GM18873 (cell line): ENCODE results near the gene CACNA1D.
A peak's percentile ranks its signal among the peaks of the same experiment; 100 is the strongest.
"Not testable (repeated sequence)": the region's sequence is repeated elsewhere in the genome, so short reads cannot be mapped to it uniquely, and the experiment has no call there.

ENCODE experiments used
- ATAC-seq: cut with Tn5 transposase; IDR thresholded peaks from one replicate; pipeline ENCODE4 v1.9.1; 2021; ENCODE audit warnings: mild to moderate bottlenecking, moderate library complexity, moderate number of reproducible peaks; ENCODE audit not compliant: unreplicated experiment, low FRiP score

Gene CACNA1D

DNA sequence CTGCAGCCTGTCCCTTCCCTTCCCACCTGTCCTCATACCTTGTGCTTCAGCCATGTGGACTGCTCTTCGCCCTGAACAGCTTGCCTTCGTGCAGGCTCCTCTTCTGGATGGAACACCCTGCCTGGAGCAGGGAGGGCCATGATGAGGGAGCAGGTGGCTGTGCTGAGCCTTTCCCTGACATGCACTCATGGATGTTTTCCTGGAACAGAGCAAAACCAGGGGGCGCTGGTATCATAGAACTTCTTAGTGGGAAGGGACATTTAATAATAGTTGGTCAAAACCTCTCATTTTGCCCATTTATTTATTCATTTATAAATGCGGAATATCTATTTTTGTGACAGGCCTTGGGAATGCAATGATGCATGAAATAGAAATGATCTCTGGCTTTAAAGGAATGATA lies 149.3 kb downstream of the CACNA1D start:
- no peak for ATAC-seq

DNA sequence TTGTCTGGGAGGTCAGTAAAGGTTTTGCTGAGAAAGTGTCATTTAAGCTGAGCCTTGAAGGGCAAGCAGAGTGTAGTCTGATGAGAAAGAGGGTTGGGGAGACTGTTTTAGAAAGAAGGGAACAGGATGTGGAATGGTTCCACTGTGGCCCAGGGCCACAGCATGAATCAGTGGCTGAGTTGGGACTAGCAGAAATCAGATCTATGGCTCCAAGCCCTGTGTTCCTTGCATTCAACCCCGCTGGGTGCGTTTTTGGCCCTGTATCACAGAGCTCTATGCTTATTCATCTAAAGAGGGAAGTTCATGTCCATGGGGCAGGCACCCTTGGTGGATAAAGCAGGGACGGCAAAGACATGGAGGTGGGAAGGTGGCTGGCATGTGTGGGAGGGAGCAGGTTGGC lies 151.3 kb downstream of the CACNA1D start:
- no peak for ATAC-seq

DNA sequence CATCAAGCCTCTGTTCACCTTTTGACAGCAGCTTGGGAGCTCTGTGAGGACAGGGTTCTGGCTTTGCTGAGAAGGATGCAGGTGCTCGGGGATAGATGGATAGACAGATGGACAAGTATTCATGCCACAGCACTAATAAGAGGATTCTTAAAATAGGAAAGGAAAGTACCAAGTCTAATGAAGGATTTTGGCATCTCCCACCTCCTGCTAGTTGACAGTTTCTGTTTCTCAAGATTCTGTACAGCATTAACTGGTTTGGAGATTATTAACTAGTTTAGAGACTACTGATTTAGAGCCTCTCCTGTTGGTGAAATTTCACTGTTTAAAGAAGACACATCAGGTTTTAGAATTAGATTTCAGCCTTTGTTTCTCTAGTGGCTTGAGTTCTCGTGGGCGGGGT lies 152.3 kb downstream of the CACNA1D start:
- no peak for ATAC-seq

DNA sequence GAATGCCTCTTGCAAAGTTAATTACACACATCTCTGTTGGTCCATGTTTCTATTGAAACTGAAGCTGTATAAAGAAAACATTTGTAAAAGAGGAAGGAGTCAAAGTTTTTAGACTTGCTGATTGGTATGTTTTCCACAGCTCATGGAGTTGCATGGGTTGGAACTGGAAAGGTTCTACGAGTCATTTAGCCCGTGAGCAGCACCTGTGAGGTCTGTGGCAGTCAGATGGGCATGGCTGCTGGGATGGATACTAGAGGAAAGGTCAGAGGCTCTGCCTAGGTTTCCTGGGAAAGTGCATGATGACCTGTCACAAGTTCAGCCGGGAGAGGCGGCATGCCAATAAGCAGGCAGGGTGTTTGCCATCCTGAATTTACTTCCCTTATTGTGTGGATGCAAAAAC lies 155.4 kb downstream of the CACNA1D start:
- ATAC-seq: no peak

DNA sequence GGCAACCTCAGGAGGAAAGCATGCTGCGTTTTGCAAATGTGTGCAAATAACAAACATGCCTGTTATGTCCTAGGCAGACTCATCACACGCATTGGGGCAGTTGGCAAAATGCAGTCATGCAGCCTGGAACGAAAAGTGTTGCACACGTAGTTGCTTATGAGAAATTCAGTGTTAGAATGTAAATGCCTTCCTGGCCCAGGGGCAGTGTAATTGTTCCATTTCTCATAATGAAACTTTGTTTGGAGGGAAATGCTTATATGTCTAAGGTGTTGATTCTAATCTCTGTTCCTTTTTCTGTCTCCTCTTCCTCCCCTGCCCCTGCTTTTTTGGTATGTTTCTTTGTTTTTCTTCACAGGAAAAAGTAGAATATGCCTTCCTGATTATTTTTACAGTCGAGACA lies 156.0 kb downstream of the CACNA1D start:
- peak; percentile 59 for ATAC-seq

DNA sequence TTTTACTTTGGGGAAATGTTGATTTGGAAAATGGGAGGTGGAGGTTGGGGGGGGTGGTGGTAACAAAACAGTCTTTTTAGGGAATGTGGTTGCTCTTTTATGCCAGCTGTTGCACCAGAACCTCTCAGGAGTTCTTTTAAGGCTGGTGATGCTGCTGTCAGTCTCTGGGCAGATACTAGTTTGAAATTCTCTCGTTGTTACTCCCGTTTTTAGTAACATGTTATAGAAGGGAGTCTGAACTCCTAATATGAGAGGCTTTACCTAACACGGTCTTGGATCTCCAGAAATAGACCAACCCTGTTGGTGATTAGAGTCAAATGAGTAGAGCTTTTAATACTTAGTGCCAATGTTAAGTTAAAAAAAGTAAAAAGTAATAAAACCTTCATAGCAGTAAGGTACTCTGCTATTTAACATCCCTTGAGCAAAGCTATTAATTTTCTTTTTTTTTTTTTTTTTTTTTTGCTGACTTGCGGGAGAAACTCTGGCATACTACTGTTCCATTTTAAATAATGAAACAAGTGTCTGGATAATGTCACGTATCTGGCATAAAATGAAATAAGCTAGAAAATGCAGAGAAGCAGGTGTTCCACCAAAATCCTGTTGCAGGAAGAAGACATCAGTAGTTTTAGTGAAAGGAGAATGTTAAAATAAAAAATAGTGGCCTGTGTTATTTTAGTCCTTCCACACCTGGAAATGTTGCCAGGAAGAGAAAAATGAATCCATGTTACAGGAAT lies 156.7 kb downstream of the CACNA1D start:
- no peak for ATAC-seq

DNA sequence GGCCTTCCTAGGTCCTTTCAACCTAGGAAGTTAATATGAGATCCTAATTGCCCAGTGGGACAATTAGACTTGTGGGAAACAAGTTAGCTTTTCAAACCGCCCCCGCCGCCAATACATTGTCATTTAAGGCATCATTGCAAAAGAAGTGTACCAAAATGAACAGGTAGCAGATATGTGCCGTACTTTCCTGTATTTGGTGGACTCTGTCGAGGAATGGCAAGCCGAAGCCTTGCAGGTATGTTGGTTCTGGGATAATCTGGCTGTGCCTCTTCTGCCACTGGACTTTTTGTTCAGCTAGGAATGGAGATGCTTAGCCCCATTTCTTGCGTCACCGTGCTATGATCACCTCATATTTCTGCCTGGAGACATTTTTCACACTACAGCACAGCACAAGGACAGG lies 157.5 kb downstream of the CACNA1D start:
- ATAC-seq: no peak

DNA sequence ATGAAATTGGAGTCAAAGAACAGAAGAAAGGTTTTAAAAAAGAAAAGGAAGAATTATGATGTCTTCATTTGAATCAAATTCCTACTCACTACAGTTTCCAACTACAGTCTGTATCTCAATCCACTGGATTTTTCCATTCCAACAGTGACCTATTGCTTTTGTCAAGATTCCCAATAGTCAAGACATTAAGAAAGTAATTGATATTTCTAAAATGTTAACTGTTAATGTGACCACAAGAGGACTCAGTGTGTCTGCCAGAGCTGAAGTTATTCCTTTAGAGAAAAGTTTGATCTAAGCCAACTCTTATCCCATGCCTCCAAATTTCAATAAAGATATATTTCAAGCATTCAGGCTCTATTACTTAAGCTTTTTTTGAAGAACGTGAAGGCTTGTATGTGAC lies 163.2 kb downstream of the CACNA1D start:
- no peak for ATAC-seq

DNA sequence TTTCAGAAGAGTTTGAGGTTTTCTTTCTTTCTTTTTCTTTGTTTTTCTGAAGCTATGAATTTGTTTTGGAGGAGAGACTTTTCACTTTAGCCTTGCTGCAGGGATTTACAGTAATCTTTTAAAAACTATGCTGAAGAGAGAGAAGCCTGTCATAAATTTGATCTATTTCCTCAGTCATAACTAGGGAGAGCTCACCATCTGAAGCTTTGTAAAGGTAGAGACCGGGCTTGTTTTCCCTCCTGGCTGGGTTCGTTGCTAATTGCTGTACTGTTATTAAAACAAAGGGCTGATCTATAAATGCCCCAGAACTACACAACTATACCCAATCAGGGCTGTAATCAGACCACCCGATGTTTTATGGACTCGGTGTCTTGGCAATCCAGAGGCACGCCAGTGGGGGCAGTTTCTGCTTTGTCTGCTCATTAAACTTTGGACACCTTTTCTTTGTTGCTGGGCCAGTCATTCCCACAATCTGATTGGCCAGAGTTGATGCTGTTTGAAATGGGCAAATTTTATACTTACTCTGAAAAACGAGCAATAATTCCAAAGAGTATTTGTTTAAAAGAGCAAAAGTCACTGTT lies 164.3 kb downstream of the CACNA1D start:
- ATAC-seq: no peak

DNA sequence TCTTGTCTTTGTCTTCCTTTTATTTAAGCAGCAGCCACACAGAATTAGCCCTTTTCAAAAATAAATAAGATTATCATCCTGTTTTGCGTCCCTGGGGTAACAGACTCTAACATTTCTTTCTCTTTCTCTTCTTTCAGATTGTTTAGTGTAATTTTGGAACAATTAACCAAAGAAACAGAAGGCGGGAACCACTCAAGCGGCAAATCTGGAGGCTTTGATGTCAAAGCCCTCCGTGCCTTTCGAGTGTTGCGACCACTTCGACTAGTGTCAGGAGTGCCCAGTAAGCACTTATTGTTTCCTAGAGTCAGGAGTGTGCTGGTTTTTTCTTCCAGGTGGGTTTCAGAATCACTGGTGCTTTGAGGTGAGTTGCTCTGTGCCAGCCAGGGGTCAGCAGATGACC lies 165.6 kb downstream of the CACNA1D start:
- ATAC-seq: no peak

DNA sequence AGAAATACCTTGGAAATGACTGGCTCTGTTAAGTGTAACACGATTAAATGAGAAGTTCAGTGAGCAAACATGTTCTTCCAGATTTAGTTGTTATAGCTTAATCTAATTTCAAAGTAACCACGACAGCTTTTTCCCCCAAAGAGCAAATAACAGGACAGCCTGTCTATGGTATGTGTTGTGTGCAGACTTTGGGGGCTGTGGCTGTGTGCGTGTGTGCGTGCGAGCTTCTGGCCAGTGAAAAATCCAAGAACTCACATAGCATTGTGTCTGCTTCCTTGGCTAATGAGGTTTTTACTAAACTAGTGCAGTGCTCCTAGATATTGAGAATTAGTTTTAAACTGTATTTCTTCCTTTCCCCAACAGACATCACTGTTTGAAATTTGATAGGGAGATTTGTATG lies 167.1 kb downstream of the CACNA1D start:
- no peak for ATAC-seq

DNA sequence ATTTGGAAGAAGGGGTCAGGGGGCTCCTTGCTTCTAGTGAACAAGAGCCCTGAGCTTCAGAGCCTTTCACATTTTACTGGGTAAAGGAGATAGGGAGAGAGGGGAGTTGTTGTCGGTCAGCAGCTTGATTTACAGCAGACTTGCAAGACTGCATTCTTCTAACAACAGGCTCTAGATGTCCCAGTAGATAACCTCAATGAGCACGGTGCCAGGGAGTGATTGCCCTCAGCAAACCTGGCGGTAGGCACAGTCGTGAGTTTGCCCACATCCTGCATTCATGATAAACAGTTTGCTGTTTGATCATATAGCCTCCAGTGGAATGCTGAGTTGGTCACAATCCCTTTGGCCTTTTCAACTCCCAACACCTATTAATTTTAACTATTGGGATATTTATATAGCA lies 170.4 kb downstream of the CACNA1D start:
- ATAC-seq: not testable (repeated sequence)

DNA sequence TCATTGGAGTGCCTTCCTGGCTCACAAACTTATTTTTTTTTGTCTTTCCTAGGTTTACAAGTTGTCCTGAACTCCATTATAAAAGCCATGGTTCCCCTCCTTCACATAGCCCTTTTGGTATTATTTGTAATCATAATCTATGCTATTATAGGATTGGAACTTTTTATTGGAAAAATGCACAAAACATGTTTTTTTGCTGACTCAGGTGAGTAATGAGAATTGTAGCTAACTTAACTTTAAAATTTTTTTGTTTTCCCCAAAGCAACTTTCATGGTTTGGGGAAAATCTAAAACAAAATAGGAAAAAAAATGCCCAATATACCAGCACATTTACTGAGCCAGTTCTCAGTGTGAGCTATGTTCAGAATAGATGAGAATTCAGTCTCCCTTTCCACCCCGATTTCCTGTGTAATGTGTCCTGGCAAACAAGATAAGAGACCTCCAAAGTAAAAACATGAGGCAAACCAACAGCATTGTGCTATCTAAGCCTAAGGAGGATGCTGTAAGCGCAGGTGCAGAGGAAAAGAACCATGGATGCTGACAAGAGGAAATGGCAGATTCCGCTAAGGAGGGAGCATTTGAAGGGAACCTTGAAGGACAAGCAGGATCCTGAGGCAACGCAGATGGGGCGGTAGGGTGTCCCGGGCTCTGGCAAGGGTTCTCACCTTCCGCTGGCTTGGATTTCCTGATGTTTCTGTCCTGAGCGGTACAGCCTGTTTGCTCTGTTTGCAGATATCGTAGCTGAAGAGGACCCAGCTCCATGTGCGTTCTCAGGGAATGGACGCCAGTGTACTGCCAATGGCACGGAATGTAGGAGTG lies 171.4 kb downstream of the CACNA1D start:
- no peak for ATAC-seq

DNA sequence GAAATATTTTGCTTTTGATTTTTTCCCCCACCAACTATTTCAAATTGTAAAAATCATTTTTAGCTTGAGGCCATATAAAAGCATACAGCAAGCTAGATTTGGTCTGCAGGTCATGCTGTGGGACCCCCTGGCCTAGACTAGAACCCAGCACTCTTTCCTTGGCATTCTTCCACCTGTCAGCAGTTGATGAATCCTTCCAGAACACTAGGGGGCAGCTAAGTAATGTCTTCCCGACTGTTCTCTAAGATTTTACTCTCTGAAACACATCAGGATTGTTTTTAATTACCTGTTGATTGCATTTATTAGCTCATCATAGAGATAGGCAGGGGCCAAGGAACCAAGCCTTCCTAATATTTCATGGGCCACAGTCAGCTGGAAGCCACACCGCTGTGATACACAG lies 174.5 kb downstream of the CACNA1D start:
- no peak for ATAC-seq

DNA sequence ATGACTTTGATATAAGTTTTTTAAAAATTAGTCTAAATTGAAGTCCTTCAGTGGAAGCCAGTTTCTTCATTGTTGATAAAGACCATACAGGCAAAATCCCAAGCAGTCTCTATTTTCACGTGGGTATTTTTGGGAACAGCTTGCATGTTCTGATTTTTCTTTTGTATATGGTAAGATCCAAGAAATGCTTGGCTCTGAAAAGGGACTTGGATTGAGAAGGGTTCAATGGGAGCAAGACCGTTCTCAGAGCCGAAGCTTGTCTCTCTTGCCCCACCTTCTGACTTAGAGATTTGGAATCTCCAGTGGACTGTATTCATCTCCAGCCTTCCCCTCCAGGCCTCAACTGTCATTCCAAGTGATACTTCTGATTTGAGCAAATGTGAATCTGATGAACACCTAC lies 176.3 kb downstream of the CACNA1D start:
- ATAC-seq: no peak

DNA sequence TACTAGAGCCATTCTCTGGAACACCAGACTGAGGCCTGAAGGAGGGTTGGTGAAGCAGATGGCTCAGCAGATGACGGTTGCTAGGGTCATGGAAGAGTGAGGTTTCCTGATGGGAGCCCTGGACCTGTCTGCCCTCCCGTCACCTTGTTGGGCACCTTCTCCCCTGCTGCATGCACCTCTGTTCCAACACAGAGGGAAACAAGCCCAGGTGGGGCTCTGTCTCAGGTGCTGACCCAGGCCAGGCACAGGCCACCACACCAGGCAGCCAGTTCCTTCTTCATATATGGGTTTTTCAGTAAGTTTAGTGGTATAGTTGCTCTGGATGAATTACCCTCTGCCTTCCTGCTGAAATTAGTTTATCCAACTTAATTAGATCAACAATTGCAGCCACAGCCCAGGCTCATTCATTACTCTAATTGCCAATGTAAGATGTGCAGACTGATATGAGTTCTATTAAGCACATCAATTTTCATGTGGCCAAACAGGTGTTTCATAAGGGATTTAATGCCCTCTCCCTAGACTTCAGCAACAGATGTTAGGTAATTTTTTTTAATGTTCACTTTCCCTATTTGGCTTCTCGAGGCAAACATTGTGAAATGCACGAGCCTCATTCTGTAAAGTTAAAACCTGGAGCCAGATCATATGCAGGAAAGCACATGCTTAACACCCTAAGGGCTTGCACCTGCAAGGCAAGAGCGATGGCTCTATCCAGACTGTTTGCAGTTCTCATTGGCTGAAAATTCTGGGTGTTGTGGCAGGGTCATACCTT lies 177.0 kb downstream of the CACNA1D start:
- no peak for ATAC-seq

DNA sequence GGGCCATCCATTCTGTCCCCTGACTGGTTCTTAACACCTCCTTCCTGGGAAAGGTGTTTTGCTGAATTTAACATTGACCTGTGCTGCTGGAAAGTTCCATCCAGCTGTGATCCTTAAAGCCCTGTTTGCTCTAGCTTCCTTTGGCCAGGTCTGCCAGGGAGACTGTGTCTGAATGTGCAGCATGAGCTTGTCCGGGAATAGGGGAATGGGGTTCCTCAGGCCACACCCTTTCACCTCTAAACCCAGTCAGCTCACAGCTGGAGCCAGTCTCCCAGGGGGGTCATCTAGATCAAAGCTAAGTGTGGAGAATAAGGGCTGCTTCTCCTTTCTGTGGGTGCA lies 177.5 kb downstream of the CACNA1D start:
- no peak for ATAC-seq

DNA sequence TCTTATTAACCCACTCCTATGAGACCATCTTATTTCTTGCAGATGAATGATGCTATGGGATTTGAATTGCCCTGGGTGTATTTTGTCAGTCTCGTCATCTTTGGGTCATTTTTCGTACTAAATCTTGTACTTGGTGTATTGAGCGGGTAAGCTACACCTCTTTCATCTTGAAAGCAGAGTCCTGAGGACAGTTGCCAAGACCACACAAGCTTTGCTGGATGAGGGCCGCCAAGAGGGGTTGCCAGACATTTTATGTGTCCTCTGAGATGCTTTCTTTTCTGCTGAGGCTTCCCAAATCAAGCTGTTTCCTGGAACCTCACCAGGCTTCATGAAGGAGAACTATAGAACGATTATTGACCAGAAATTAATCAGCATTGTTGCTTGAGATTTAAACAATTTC lies 178.6 kb downstream of the CACNA1D start:
- no peak for ATAC-seq

DNA sequence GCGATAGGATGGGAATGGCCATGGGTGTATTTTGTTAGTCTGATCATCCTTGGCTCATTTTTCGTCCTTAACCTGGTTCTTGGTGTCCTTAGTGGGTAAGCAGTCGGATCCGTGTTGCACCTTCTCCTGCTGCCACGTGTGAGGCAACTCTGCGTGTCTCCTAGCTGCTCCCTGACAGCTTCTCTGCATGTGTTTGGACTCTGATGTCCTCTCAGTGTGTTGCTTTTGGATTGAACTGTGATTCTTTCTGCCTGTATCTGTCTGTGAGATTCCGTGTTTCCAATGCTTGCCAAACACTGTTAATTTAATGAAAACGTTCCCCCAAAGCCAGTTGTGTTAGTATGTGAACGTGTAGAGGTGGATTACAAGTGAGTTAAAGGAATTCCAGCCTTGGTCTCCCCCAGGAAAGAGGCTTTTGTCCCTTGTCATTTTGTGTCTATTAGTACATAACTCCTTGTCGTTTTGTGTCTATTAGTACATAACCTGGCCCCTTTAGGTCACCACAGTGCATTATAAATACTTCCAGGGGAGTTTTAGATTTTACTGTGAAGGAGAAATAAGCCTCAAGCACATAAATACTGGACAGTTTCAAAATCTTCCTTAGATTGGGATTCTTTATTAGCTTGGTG lies 179.4 kb downstream of the CACNA1D start:
- ATAC-seq: no peak

DNA sequence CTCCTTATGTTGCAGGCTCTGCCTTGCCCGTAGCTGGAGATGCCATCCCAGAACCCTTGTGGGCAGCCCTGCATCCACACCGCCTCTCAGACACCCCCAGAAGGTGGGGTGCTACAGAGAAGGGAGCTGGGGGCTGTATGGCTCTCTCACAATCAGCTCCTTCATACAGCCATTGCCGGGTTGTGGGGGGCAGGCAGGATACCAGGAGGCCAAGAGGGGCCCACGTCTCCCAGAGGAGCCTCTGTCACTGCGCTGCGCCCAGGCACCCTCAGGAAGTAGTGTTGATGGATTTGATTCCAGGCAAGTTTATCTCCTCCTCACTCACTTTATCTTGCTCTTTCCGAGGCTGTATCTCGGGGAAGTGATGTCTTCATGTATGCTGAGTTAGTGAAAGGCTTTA lies 180.2 kb downstream of the CACNA1D start:
- ATAC-seq: no peak
